Measurements from ENCODE around the gene VCL.
"Not testable (repeated sequence)": the region's sequence is repeated elsewhere in the genome, so short reads cannot be mapped to it uniquely, and the experiment has no call there.

VCL gene

GRCh38 chr10:74000892-74001669 lies 3.2 kb downstream of the VCL start:
- DNase-seq (ENCODE audit: low read depth, low spot score): no peak

GRCh38 chr10:74006269-74006668 lies 8.4 kb downstream of the VCL start:
- DNase-seq (ENCODE audit: low read depth, low spot score): no peak

GRCh38 chr10:74008212-74008731 lies 10.4 kb downstream of the VCL start:
- DNase-seq (ENCODE audit: low read depth, low spot score): no peak

GRCh38 chr10:74011017-74011416 lies 13.1 kb downstream of the VCL start:
- no peak for DNase-seq (ENCODE audit: low read depth, low spot score)

GRCh38 chr10:74011770-74012169 lies 13.9 kb downstream of the VCL start:
- no peak for DNase-seq (ENCODE audit: low read depth, low spot score)

GRCh38 chr10:74012480-74012879 lies 14.6 kb downstream of the VCL start:
- DNase-seq (ENCODE audit: low read depth, low spot score): no peak

GRCh38 chr10:74013004-74013403 lies 15.1 kb downstream of the VCL start:
- DNase-seq (ENCODE audit: low read depth, low spot score): no peak

- DNase-seq (ENCODE audit: low read depth, low spot score): not testable (repeated sequence)
Observed at GRCh38 chr10:74014574-74014973, 16.7 kb downstream of the VCL start.

- DNase-seq (ENCODE audit: low read depth, low spot score): no peak
Observed at GRCh38 chr10:74018241-74018640, 20.3 kb downstream of the VCL start.

GRCh38 chr10:74021248-74022055 lies 23.5 kb downstream of the VCL start:
- DNase-seq (ENCODE audit: low read depth, low spot score): no peak

GRCh38 chr10:74022926-74023629 lies 25.2 kb downstream of the VCL start:
- no peak for DNase-seq (ENCODE audit: low read depth, low spot score)

- no peak for DNase-seq (ENCODE audit: low read depth, low spot score)
Observed at GRCh38 chr10:74024600-74024999, 26.7 kb downstream of the VCL start.

- DNase-seq (ENCODE audit: low read depth, low spot score): no peak
Observed at GRCh38 chr10:74025380-74025978, 27.6 kb downstream of the VCL start.

GRCh38 chr10:74026428-74027015 lies 28.6 kb downstream of the VCL start:
- DNase-seq (ENCODE audit: low read depth, low spot score): no peak

- DNase-seq (ENCODE audit: low read depth, low spot score): no peak
Observed at GRCh38 chr10:74027702-74028101, 29.8 kb downstream of the VCL start.

- no peak for DNase-seq (ENCODE audit: low read depth, low spot score)
Observed at GRCh38 chr10:74029943-74030342, 32.0 kb downstream of the VCL start.

- DNase-seq (ENCODE audit: low read depth, low spot score): not testable (repeated sequence)
Observed at GRCh38 chr10:74032208-74032607, 34.3 kb downstream of the VCL start.

GRCh38 chr10:74032900-74033655 lies 35.2 kb downstream of the VCL start:
- DNase-seq (ENCODE audit: low read depth, low spot score): no peak

GRCh38 chr10:74033702-74034101 lies 35.8 kb downstream of the VCL start:
- DNase-seq (ENCODE audit: low read depth, low spot score): no peak

GRCh38 chr10:74034301-74034700 lies 36.4 kb downstream of the VCL start:
- no peak for DNase-seq (ENCODE audit: low read depth, low spot score)

GRCh38 chr10:74035303-74035702 lies 37.4 kb downstream of the VCL start:
- DNase-seq (ENCODE audit: low read depth, low spot score): no peak

Data from iPS DF 19.7 (cell line).